ENCODE data around the gene OBSL1.

The OBSL1 gene

DNA sequence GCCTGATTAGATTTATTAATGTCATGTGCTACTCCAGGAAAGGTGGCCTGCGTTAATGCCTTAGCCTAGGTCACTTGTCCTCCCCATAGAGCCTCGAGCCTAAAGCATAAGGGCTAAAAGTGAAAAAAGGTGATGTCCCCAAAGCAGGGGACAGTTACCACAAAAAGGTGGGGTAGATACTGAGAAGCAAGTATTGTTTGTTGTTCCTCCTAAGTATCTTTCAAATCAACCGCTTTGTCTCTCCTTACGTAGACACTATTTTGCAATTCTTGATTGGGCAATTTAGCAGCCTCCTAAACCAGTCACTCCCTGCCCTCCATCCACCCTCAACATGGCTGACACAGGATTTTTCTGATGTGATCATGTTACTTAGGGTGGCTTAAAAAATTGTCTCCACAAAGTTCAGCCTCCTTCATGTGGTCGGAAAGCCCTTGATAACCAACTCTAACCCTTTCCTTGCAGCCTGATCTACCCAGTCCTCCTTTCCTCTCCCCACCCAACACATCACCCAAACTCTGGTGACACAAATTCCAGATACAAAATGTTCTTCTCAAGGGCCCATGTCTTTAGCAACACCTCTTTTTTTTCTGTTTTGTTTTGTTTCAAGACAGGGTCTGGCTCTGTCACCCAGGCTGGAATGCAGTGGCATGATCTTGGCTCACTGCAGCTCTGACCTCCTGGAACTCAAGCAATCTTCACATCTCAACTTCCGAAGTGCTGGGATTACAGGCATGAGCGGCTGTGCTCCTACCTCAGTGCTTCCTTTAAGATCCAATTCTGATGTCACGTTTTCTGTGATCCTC lies 7.7 kb upstream of the OBSL1 start:
- H3K4me3 ChIP-seq (ENCODE audit: low read depth, low read length): no peak overlapping the region
- DNase-seq (ENCODE audit: low read depth): no peak
- no peak for TF ChIP-seq CTCF (IDR thresholded peaks at IDR 0.05; ENCODE audit: low read depth, low read length, missing control alignments)

GRCh38 chr2:219576505-219577388 lies 5.4 kb upstream of the OBSL1 start:
- DNase-seq (ENCODE audit: low read depth): no peak
- no peak for TF ChIP-seq CTCF (IDR thresholded peaks at IDR 0.05; ENCODE audit: low read depth, low read length, missing control alignments)
- H3K4me3 ChIP-seq (ENCODE audit: low read depth, low read length): no peak overlapping the region

DNA sequence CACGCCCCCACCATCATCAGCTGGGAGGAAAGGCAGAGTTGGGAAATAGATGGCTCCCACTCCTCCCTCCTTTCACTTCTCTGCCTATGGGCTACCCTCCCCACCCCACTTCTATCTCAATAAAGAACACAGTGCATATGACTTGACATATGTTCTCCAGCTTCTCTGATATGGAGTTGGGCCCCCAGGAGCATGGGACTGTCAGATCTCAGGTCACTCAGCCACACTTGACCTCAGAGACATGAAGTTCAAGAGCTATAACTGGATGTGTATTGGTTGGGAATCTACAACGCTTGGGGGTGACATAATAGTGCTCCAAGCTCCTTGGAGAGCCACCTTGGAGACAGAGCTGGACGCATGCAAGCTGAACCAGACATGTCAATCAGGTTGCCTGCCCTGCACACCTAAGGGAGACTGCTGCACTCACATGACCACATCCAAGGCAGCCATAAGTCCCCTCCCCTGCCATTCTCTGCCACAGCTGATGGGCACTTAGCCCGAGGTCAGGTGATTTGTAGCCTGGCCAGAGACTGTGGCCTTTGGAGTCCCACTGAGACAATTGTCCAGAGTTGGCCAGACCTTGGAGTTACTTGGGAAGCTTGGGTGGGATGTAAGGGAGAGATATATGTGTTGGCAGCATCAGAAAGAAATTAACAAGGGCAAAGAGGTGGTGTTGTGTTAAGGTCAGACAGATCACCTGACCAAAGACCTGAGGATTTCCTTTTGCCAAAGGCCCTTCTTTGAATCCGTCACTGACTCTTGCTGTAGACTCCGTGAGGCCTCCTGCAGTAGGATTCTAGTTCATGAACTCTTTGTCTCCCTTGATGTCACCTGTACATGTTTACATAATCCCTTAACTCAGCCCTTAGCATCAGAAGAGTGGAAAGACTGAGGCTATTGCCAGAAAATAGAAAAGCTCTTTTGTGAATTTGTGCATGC lies 4.5 kb upstream of the OBSL1 start:
- DNase-seq (ENCODE audit: low read depth): no peak
- H3K4me3 ChIP-seq (ENCODE audit: low read depth, low read length): no peak overlapping the region

GRCh38 chr2:219574484-219575311 lies 3.4 kb upstream of the OBSL1 start:
- no peak for DNase-seq (ENCODE audit: low read depth)
- no peak overlapping the region for H3K4me3 ChIP-seq (ENCODE audit: low read depth, low read length)
- TF ChIP-seq CTCF (IDR thresholded peaks at IDR 0.05; ENCODE audit: low read depth, low read length, missing control alignments): no peak

More for the DNA sequence above, 4.5 kb upstream of the OBSL1 start:
- TF ChIP-seq CTCF (IDR thresholded peaks at IDR 0.05; ENCODE audit: low read depth, low read length, missing control alignments): no peak

DNA sequence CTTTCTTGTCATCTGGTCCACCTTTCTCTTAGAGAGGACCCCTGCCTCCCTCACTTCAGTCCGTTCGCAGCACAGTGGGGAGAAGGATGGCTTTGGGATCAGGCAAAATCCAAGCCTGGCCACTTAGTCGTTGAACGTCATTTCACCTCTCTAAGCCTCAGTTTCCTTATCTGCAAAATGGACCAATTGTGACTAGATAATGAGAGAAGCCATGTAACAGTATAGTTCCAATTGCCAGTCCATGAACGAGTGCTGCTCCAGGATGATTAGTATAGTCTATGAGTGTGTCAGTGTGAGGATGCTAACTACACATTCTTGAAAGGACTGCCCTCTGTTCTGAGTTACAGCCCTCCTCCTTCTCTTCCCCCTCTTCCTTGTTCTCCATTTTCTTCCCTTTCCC lies 1.8 kb upstream of the OBSL1 start:
- H3K4me3 ChIP-seq (ENCODE audit: low read depth, low read length): no peak overlapping the region
- no peak for DNase-seq (ENCODE audit: low read depth)
- no peak for TF ChIP-seq CTCF (IDR thresholded peaks at IDR 0.05; ENCODE audit: low read depth, low read length, missing control alignments)

All from GM12864 (cell line).